ENCODE data around the gene SPAG4. TPM values are rescaled to one million over a fixed set of nuclear protein-coding genes. Genes with fewer than 3 reads are reported as not detected.

Gene SPAG4
- total and polyA plus RNA-seq, 7 donors: 0.49 to 2.1 (median 1.1) TPM

- no peak for ATAC-seq
Observed at GRCh38 chr20:35653430-35653734, 37.8 kb downstream of the SPAG4 start.

GRCh38 chr20:35653893-35654292, 38.3 kb downstream of the SPAG4 start:
- no peaks in the 10 kb centered on the region for H3K27me3 ChIP-seq (ENCODE audit: insufficient read depth in 3 of 3, low read length in 2 of 3)
- no peaks in the 10 kb centered on the region for H3K9me3 ChIP-seq
- H3K36me3 ChIP-seq (ENCODE audit: insufficient read depth in 1 of 2, low read depth in 1 of 2): peaks cover 4 to 38% of the 10 kb centered on the region in 2 donors
- peaks cover 62% of the 10 kb centered on the region for H3K4me1 ChIP-seq
- 92 to 94% (median 94%) methylated on average over 4 of the region's 4 CpGs for WGBS, 3 donors
- H3K27ac ChIP-seq: no peak overlapping the region
- no peak overlapping the region for H3K4me3 ChIP-seq
- intact Hi-C loops (cut with DNase I): loop anchor here in 1 of 2 donors (10.0 kb wide), 1 partner anchor 61 kb away; no protein-coding TSS in a partner anchor
- TF ChIP-seq CTCF (IDR thresholded peaks at IDR 0.05): no peak
- no peak for ATAC-seq
- no peak for DNase-seq

More at GRCh38 chr20:35653430-35653734, 37.8 kb downstream of the SPAG4 start:
- no peak overlapping the region for H3K4me3 ChIP-seq
- H3K27me3 ChIP-seq (ENCODE audit: insufficient read depth in 3 of 3, low read length in 2 of 3): no peaks in the 10 kb centered on the region
- WGBS, 3 donors: 98 to 99% (median 98%) methylated on average over 3 of the region's 3 CpGs
- H3K9me3 ChIP-seq: no peaks in the 10 kb centered on the region
- DNase-seq: no peak
- no peak for TF ChIP-seq CTCF (IDR thresholded peaks at IDR 0.05)
- intact Hi-C loops (cut with DNase I): loop anchor here in 1 of 2 donors (10.0 kb wide), 1 partner anchor 61 kb away; no protein-coding TSS in a partner anchor
- no peak overlapping the region for H3K27ac ChIP-seq
- peaks cover 4 to 38% of the 10 kb centered on the region in 2 donors for H3K36me3 ChIP-seq (ENCODE audit: insufficient read depth in 1 of 2, low read depth in 1 of 2)
- peaks cover 64% of the 10 kb centered on the region for H3K4me1 ChIP-seq

GRCh38 chr20:35654415-35654814, 38.8 kb downstream of the SPAG4 start:
- Histone ChIP-seq H3K4me1 (peaks cover 60% of the 10 kb centered on the region), H3K36me3 (ENCODE audit: insufficient read depth in 1 of 2, low read depth in 1 of 2) (peaks cover 4 to 38% of the 10 kb centered on the region in 2 donors), H3K4me3 (no peak overlapping the region), H3K27ac (no peak overlapping the region), H3K9me3 (no peaks in the 10 kb centered on the region), H3K27me3 (ENCODE audit: insufficient read depth in 3 of 3, low read length in 2 of 3) (no peaks in the 10 kb centered on the region)
- ATAC-seq: no peak
- WGBS, 3 donors: 92 to 97% (median 94%) methylated on average over 9 of the region's 9 CpGs
- TF ChIP-seq CTCF (IDR thresholded peaks at IDR 0.05): no peak
- no peak for DNase-seq
- intact Hi-C loops (cut with DNase I): loop anchor here in 1 of 2 donors (10.0 kb wide), 1 partner anchor 60 kb away; no protein-coding TSS in a partner anchor

- WGBS, 3 donors: 20 to 41% (median 32%) methylated on average over 1 of the region's 1 CpG
- no peak for ATAC-seq
Observed at GRCh38 chr20:35657271-35657670, 41.6 kb downstream of the SPAG4 start.

More at GRCh38 chr20:35657271-35657670, 41.6 kb downstream of the SPAG4 start:
- Histone ChIP-seq H3K4me3 (no peak overlapping the region), H3K27ac (no peak overlapping the region), H3K4me1 (peaks cover 59% of the 10 kb centered on the region), H3K36me3 (ENCODE audit: insufficient read depth in 1 of 2, low read depth in 1 of 2) (peaks cover 4 to 28% of the 10 kb centered on the region in 2 donors), H3K27me3 (ENCODE audit: insufficient read depth in 3 of 3, low read length in 2 of 3) (no peaks in the 10 kb centered on the region), H3K9me3 (no peaks in the 10 kb centered on the region)
- intact Hi-C loops (cut with DNase I): loop anchor here in 1 of 2 donors (10.0 kb wide), 1 partner anchor 58 kb away; no protein-coding TSS in a partner anchor
- no peak for TF ChIP-seq CTCF (IDR thresholded peaks at IDR 0.05)
- no peak for DNase-seq

All from psoas muscle (tissue), 8 donors.